CD4-positive, alpha-beta T cell treated with Interleukin-21 for 1 hour (primary cell): ENCODE results near the gene CSTA.

Source experiments
- DNase-seq: peaks from one replicate; pipeline ENCODE4 v3.0.0-alpha.2; 2020

The CSTA gene

DNA sequence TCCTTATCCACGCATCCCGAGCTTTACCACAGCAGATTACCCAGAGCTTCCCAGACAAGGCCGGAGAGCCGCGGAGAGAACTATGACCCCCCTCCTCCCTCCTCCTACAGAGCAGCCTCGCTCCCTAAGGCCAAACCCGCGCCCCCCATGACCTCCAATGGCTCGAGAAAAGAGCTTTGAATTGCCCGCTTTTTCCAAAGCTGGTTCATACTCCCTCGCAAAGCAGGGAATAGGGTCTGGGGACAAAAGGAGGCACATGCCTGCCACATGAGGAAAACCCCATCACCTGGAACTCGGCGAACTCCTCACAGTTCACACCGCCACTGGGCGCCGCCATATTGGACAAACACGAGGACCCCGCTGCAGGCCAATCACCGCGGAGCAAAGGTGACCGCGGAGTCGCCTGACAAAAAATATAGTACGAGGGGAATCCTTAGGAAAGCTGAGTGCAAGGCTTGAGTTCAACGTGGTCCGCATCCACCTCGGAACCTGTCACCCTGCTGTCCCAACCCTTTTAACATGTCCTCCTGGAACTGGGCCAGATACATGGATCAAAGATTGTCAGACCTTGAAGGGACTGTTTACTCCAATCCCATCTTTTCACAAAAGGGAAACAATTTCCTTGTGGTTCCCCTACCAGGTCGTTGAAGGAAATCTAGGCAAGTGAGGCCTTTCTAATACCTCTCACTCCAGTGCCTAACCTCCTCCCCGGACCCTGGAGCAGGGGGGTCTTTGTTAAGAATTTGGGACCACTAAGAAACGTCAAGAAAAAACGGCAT lies 58.0 kb downstream of the CSTA start, which contains the start of gene MIX23:
MIX23 (minus strand) TSS at position 344 of the 779 bp plus-strand sequence; CDS start at position 337, 7 bp downstream.
- DNase-seq, result peak; percentile 87

DNA sequence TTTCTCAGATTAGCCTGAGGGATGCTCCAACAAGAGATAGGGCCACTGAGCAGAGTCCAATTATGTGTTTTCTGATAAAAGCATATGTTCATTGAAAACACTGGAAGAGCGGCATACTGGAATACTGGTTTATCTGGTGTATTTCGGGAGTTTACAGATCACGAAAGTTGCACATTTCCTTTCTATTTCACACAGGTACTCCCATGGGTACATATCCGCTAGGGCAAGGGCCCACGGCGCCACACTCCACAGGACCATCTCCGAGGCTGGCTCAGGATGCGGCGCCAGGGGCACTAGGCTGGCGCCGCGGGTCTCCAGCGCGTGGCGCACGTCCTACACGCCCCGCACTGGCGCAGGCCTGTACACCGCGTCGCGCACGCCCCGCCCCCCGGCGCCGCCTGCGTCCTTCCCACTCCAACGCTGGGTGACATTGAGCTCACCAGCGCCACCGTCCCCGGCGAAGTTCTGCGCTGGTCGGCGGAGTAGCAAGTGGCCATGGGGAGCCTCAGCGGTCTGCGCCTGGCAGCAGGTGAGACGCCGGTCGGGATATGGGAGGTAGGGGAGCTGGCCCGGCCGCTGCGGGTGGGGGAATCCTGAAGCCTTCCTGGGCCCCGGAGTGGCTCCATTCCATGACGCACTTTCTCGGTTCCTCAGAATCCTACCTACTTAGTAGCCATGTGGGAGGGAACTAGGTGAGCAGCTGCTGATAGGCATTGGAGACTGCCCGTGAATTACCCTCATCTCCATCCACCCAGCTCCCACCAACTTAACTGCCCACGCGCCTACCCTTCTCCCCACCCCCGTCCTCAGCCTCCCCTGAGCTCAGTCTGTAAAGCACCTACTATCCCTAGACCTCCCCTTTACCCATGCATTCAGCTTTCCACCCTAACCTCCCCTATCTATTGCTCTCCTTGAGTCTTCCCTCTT lies 59.0 kb downstream of the CSTA start, which contains the start of gene FAM162A:
FAM162A (plus strand) TSS at position 412 of the 927 bp plus-strand sequence; CDS start at position 496, 84 bp downstream.
- DNase-seq, result peak; percentile 93

DNA sequence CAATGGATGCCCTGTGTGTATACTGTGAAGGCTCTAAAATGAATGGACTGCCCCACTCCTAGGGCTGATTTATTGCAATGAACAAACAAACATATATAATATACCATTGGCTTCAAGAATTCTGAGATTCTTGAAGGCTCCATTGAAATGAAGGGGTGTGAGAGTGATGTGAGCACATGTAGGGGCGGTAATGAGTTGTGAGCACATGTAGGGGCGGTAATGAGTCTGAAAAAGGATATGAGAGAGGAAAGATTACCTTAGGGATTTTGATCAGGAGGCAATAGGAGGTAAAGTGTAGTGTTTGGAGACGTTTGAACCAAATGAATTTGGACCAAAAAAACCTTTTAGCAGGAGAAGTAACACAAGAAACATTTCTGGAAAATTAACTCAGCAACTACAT lies 62.7 kb downstream of the CSTA start:
- DNase-seq, result no peak

DNA sequence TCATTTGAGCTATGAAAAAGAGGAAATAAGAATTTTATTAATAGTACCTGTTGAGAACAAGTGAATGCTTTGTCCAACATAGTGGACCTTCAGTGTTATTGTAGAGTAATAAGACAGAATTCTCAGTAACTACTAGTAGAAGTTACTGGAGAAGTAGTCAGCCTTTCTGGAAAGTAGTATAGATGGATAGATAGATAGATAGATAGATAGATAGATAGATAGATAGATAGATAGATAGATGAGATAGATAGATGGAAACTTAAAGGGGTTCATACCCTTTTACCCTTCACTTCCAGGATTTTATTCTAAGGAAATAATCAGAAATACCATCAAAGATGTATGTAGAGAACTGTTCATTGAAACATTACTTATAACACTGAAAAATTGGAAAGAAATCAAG lies 64.1 kb downstream of the CSTA start:
- no peak for DNase-seq

DNA sequence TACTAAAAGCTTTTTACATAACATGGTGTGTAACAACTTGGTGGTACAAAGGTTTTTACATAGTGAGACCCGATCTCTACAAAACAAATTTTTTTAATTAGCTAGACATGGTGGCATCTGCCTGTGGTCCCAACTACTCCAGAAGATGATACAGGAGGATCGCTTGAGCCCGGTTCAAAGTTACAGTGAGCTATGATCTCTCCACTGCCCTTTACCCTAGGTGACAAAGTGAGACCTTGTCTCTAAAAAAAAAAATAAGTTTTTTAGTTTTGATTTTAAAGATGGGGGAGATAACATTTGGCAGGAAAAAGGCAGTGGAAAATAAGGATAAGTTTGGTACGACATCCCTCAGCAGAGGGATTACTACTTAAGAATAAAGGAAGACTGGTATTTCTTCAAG lies 64.8 kb downstream of the CSTA start:
- no peak for DNase-seq

DNA sequence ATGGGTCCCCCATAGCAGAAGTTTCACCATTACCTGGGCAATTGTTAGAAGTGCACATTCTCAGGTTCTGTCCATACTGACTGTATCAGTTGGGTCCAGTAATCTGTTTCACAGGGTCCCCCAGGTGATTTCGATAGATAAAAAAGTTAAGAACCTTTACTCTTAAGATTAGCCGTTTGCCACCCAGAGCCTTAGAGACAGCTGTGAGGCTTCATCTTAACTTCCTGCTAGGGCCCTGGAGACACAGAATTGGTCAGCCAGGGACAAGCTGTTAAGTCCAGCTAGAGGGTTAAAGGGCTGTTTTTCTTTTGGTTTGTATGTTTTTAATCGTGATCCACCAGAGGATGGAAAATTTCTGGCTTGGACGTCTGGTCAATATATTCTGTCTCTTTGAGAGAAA lies 65.6 kb downstream of the CSTA start:
- no peak for DNase-seq
